HepG2 (cell line): ENCODE data around the gene SF3B6. TPM values are rescaled to one million over a fixed set of nuclear protein-coding genes. Genes with fewer than 3 reads are reported as not detected.

ENCODE experiments used
- ARID2 ChIP-seq: sonication (generic); formaldehyde crosslinking; IDR thresholded peaks from 2 replicates; pipeline ENCODE4 v1.8.1; 2022; ENCODE audit warnings: mild to moderate bottlenecking, missing genetic modification reagents, borderline replicate concordance
- CBX1 ChIP-seq: IDR thresholded peaks from one replicate; pipeline ENCODE4 v1.6.1; 2016; ENCODE audit warnings: antibody characterized with exemption, low read depth
- HMG20A ChIP-seq: IDR thresholded peaks from 2 replicates; pipeline ENCODE4 v1.6.1; 2016; ENCODE audit warnings: borderline replicate concordance
- MTF1 ChIP-seq: sonication (generic); formaldehyde crosslinking; IDR thresholded peaks from 2 replicates; pipeline ENCODE4 v1.5.0; 2020; ENCODE audit warnings: missing genetic modification reagents
- PLRG1 ChIP-seq: fragments of 450-650 bp; conservative IDR thresholded peaks from 2 replicates; pipeline ENCODE4 v1.6.1; 2016
- SATB2 ChIP-seq: sonication (generic); formaldehyde crosslinking; IDR thresholded peaks from 2 replicates; pipeline ENCODE4 v1.5.0; 2020; ENCODE audit warnings: missing genetic modification reagents
- SRSF1 ChIP-seq: fragments of 200-400 bp; formaldehyde crosslinking; optimal IDR thresholded peaks from 2 replicates; pipeline ENCODE3; 2017; ENCODE audit warnings: mild to moderate bottlenecking, low read depth, low read length, moderate library complexity
- ZNF331 ChIP-seq: sonication (generic); formaldehyde crosslinking; IDR thresholded peaks from 2 replicates; pipeline ENCODE4 v1.4.0; 2020; ENCODE audit warnings: missing genetic modification reagents
- ZNF607 ChIP-seq: sonication (generic); formaldehyde crosslinking; IDR thresholded peaks from 2 replicates; pipeline ENCODE4 v1.5.1; 2020; ENCODE audit warnings: missing genetic modification reagents, mild to moderate bottlenecking, borderline replicate concordance
- ZNF615 ChIP-seq: sonication (generic); formaldehyde crosslinking; IDR thresholded peaks from 2 replicates; pipeline ENCODE4 v1.5.0; 2020; ENCODE audit warnings: mild to moderate bottlenecking, missing genetic modification reagents, borderline replicate concordance
- ZSCAN22 ChIP-seq: sonication (generic); formaldehyde crosslinking; IDR thresholded peaks from 2 replicates; pipeline ENCODE4 v1.4.0; 2020; ENCODE audit warnings: mild to moderate bottlenecking, missing genetic modification reagents
- polyA plus RNA-seq, 8 experiments: library from polyadenylated mRNA; depleted of rRNA in 3 of 8; stranded (reverse) in 7 of 8; unstranded in 1 of 8; fragments of >200 nt; fragmentation: Illumina TruSeq in 4 of 8; extraction: Trizol in 4 of 8; gene quantifications; 2 replicates each; pipeline versions ENCODE4 v1.2.1 to v1.2.3, GENCODE V29; 2011 to 2016; ENCODE audit warnings: low read depth in 4 of 8, missing spikeins in 1 of 8, mixed read lengths in 1 of 8; ENCODE audit not compliant: insufficient read depth in 1 of 8
- total RNA-seq, 5 experiments: library from RNA; depleted of rRNA; stranded (reverse); fragments of >200 nt; fragmentation: Illumina TruSeq; extraction: Trizol; gene quantifications; 2 replicates each; pipeline ENCODE4 v1.2.3, GENCODE V29; 2016; ENCODE audit warnings: low read depth in 1 of 5
- TF ChIP-seq, protein P1 (sequence below), 2 experiments: sonication (generic) in 1 of 2; formaldehyde crosslinking in 1 of 2; IDR thresholded peaks; 2 replicates each; pipeline versions ENCODE4 v1.4.0 to v1.6.1; 2016 to 2020; ENCODE audit warnings: borderline replicate concordance in 1 of 2, low read depth in 1 of 2, mild to moderate bottlenecking in 1 of 2, missing genetic modification reagents in 1 of 2
- TF ChIP-seq, protein P2 (sequence below): sonication (generic); formaldehyde crosslinking; IDR thresholded peaks from 2 replicates; pipeline ENCODE4 v1.8.0; 2022; ENCODE audit warnings: mild to moderate bottlenecking, missing genetic modification reagents, moderate library complexity
- TF ChIP-seq, protein P3 (sequence below): sonication (generic); formaldehyde crosslinking; conservative IDR thresholded peaks from 2 replicates; pipeline ENCODE4 v1.4.0; 2020; ENCODE audit warnings: missing genetic modification reagents
- TF ChIP-seq, protein P4 (sequence below): sonication (generic); formaldehyde crosslinking; IDR thresholded peaks from 2 replicates; pipeline ENCODE4 v1.8.0; 2022; ENCODE audit warnings: mild to moderate bottlenecking, missing genetic modification reagents, borderline replicate concordance
- TF ChIP-seq, protein P5 (sequence below): sonication (generic); formaldehyde crosslinking; IDR thresholded peaks from 2 replicates; pipeline ENCODE4 v1.5.0; 2020; ENCODE audit warnings: missing genetic modification reagents
- TF ChIP-seq, protein P6 (sequence below): sonication (generic); formaldehyde crosslinking; IDR thresholded peaks from 2 replicates; pipeline ENCODE4 v1.5.0; 2020; ENCODE audit warnings: missing genetic modification reagents, mild to moderate bottlenecking, borderline replicate concordance

The SF3B6 gene
- total and polyA plus RNA-seq, 2 of the 13 experiments (the other 11 are each of a cell fraction or from before 2014, with no cell fraction given), result 177 to 182 TPM

DNA sequence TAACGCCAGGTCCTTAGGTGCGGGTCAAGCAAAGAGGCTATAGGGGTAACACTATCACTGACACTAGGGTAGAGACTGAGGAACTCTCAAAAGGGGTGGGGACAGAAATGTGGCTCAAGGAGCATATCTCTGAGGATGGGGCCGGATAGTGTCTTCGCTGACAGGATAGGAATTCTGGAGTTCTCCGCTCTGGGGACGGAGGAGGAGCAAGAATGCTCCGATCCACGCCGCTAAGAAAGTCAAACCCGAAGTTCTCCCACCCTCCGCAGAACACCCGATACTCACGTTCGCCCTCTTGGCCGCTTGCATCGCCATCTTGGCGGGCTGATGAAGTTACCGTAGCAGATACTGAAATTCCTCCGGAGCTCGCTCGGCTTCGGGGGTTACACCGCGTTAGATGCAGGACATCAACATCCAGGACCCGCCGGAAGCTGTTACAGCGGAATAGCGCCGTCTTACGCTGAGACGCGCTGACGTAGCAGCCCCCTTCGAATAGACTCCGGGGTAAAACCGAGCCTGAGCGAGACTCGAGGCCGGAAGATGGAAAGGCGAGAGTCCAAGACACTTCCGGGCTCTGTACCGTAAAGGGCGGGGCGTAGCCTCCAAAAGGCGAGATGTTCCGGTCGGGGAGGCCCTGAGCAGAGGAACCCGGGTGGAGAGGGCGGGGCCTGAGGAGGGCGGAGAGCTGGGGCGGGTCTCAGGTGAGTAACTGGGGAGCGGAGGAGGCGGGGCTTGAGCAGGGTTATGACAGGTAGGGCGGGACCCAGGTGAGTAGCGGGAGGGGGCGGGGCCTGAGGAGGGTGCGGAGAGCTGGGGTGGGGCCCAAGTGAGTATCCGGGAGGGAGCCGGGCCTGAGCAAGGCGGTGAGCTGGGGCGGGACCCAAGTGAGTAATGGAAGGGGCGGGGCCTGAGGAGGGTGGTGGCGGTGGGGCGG, at the start of gene SF3B6 (continued):
- TF ChIP-seq, protein P1, sequence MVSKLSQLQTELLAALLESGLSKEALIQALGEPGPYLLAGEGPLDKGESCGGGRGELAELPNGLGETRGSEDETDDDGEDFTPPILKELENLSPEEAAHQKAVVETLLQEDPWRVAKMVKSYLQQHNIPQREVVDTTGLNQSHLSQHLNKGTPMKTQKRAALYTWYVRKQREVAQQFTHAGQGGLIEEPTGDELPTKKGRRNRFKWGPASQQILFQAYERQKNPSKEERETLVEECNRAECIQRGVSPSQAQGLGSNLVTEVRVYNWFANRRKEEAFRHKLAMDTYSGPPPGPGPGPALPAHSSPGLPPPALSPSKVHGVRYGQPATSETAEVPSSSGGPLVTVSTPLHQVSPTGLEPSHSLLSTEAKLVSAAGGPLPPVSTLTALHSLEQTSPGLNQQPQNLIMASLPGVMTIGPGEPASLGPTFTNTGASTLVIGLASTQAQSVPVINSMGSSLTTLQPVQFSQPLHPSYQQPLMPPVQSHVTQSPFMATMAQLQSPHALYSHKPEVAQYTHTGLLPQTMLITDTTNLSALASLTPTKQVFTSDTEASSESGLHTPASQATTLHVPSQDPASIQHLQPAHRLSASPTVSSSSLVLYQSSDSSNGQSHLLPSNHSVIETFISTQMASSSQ (IDR thresholded peaks at IDR 0.05; ENCODE audit: low read depth), result peak; percentile 78
- TF ChIP-seq, protein P1 (CRISPR knock-in tag; IDR thresholded peaks at IDR 0.05; ENCODE audit: borderline replicate concordance), result peak; percentile 93; the same call in 1 of the 2 replicates
- no peak for TF ChIP-seq SATB2
- peak; percentile 82 for TF ChIP-seq SRSF1
- TF ChIP-seq ZNF331 (CRISPR knock-in tag), result peak; percentile 96
- TF ChIP-seq PLRG1, result no peak
- TF ChIP-seq, protein P2, sequence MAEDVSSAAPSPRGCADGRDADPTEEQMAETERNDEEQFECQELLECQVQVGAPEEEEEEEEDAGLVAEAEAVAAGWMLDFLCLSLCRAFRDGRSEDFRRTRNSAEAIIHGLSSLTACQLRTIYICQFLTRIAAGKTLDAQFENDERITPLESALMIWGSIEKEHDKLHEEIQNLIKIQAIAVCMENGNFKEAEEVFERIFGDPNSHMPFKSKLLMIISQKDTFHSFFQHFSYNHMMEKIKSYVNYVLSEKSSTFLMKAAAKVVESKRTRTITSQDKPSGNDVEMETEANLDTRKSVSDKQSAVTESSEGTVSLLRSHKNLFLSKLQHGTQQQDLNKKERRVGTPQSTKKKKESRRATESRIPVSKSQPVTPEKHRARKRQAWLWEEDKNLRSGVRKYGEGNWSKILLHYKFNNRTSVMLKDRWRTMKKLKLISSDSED (CRISPR knock-in tag), result no peak
- no peak for TF ChIP-seq MTF1 (CRISPR knock-in tag)
- peak; percentile 94 for TF ChIP-seq CBX1
- TF ChIP-seq, protein P3, sequence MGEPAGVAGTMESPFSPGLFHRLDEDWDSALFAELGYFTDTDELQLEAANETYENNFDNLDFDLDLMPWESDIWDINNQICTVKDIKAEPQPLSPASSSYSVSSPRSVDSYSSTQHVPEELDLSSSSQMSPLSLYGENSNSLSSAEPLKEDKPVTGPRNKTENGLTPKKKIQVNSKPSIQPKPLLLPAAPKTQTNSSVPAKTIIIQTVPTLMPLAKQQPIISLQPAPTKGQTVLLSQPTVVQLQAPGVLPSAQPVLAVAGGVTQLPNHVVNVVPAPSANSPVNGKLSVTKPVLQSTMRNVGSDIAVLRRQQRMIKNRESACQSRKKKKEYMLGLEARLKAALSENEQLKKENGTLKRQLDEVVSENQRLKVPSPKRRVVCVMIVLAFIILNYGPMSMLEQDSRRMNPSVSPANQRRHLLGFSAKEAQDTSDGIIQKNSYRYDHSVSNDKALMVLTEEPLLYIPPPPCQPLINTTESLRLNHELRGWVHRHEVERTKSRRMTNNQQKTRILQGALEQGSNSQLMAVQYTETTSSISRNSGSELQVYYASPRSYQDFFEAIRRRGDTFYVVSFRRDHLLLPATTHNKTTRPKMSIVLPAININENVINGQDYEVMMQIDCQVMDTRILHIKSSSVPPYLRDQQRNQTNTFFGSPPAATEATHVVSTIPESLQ (CRISPR knock-in tag), result peak; percentile 98; the same call in 1 of the 2 replicates
- TF ChIP-seq, protein P4, sequence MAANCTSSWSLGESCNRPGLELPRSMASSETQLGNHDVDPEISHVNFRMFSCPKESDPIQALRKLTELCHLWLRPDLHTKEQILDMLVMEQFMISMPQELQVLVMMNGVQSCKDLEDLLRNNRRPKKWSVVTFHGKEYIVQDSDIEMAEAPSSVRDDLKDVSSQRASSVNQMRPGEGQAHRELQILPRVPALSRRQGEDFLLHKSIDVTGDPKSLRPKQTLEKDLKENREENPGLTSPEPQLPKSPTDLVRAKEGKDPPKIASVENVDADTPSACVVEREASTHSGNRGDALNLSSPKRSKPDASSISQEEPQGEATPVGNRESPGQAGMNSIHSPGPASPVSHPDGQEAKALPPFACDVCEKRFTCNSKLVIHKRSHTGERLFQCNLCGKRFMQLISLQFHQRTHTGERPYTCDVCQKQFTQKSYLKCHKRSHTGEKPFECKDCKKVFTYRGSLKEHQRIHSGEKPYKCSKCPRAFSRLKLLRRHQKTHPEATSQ, result peak; percentile 86; the same call in 1 of the 2 replicates
- no peak; the same call in none of the 2 replicates for TF ChIP-seq ZSCAN22 (CRISPR knock-in tag)
- peak; percentile 31; the same call in 1 of the 2 replicates for TF ChIP-seq ZNF607 (CRISPR knock-in tag)
- peak; percentile 68; the same call in 1 of the 2 replicates for TF ChIP-seq HMG20A (CRISPR knock-in tag)
- TF ChIP-seq, protein P5, sequence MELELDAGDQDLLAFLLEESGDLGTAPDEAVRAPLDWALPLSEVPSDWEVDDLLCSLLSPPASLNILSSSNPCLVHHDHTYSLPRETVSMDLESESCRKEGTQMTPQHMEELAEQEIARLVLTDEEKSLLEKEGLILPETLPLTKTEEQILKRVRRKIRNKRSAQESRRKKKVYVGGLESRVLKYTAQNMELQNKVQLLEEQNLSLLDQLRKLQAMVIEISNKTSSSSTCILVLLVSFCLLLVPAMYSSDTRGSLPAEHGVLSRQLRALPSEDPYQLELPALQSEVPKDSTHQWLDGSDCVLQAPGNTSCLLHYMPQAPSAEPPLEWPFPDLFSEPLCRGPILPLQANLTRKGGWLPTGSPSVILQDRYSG (CRISPR knock-in tag), result no peak
- TF ChIP-seq, protein P6, sequence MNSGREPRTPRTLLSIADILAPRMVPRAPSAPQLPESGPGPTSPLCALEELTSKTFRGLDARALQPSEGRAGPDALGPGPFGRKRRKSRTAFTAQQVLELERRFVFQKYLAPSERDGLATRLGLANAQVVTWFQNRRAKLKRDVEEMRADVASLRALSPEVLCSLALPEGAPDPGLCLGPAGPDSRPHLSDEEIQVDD, result no peak
- TF ChIP-seq ARID2, result no peak; the same call in 1 of the 2 replicates
- peak; percentile 96 for TF ChIP-seq ZNF615 (CRISPR knock-in tag)
